Measurements from ENCODE around the gene SH2D1B.
A peak's percentile ranks its signal among the peaks of the same experiment; 100 is the strongest.

Gene SH2D1B

DNA sequence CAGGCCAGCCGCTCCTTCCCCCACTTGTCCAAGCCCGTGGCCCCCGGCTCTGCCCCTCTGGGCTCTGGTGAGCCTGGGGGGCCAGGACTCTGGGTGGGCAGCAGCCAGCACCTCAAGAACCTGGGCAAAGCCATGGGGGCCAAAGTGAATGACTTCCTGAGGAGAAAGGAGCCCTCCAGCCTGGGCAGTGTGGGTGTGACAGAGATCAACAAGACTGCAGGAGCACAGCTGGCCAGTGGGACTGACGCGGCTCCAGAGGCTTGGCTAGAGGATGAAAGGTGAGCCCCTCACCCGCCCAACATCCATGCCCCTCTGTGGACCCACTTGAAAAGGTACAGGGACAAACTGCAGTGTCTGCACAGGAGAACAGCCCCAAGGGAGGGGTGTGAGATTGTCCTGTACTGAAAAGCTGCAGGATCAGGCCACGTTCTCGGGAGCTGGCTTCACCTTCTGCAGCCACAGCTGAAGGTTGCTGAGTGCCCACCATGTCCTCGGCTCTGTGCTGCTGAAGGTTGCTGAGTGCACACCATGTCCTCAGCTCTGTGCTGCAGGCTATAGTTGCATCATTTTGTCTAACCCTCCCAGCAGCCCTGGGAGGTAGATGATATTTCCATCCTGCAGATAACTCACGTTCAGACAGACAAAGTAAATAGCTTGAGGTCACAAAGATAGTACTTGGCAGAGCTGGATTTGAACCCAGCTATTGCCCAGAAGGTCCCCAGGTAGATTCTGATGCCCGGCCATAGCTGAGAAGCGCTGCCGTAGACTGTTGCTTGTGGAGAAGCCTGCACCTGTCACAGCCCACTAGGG, 29.8 kb downstream of the SH2D1B start:
- DNase-seq (ENCODE audit: low spot score): no peak

DNA sequence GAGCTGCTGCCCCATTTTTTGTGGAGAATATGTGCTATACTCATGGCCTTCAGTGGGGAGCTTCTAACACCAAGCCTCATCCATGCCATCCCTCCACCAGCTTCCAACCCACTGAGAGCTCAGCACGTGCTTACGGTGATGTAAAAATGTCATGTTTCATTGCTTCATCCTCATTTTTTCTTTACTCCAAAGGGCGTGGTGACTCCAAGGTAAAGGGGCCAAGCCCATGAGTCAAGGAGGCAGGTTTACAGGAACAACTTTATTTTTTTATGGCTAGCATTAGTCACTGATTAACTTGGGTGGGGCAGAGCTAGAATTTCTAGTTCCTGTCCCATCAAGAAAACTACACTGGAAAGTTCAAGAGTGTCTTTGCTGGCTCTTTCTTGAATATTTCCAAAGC, 30.6 kb downstream of the SH2D1B start, which contains the start of gene C1orf226:
Gene C1orf226 (plus strand): TSS at position 346 of the 400 bp plus-strand sequence. CDS start 174 bp downstream, outside the sequence.
- no peak for DNase-seq (ENCODE audit: low spot score)

DNA sequence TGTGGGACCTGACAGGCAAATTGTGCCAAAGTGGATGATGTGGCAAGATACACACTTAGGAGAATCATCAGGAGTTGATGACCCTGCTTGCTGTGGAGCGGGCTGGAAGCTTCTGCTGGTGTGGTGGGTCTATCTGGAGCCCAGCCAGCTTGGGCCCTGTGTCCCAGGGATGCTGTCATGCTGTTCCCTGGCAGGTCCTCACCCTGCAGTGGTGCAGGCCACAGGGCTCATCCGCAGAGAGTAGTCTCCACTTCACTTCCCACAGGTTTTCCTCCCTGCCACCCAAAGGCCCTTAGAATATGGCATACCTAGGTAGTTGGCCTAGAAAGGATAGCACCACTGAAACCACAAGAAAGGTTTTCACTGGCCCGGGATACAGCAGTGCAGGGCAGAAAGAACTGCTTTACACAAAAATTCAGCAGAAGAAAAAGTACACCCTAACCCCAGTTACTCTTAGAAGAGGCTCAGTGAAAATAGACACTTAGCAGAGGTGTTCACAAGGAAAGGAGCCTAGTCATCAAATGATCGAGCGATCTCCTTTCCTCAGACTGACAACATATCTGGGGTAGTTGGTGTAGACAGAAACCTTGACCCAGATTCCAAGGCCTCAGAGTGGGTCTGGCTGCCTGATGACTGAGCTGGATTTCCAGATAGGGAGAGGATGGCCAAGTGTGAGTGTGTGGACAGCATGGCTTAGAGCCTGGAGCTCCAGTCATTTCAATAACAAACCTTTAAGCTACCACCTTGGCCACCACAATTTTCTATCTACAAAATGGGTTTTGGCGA, 31.7 kb downstream of the SH2D1B start:
- no peak for DNase-seq (ENCODE audit: low spot score)

DNA sequence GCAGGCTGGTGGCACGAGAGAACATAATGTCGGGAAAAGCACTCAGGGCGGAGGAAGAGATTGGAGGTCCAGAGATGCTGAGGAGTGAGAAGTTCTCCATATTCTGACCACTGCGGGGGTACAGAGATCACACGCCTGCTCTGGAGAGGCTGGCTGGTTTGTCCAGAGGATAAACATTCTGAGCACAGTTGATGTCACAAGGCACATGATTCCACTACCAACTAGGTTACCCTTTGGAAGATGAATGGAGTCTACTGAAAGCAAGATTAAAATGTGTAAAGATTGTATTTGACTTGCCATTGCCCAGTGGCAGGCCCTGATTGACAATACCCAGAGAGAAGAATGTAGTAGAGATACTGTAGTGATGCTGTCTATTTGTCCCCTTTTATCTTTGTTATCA, 35.2 kb downstream of the SH2D1B start, which contains the start of gene SPATA46:
Gene SPATA46 (minus strand): TSS at position 164 of the 400 bp plus-strand sequence. CDS start 64 bp downstream, at position 100.
- no peak for DNase-seq (ENCODE audit: low spot score)

DNA sequence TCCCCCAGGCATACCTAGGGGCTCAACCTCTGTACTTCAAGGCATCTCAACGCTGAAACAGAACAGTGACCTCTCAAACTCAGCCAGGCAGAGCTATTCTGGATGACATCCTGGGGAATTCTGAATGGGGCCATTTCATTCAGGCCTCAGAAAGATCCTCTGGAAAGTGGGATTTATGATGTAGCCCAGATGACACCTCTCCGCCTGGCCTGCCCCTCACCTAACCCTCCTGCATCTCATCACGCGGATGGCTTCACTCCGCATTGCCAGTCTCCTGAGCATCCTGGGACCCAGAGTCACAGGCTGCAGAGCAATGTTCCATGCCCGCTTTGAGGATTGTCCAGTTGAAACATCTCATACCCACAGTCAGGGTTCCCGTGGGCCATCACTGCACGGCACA, 36.5 kb downstream of the SH2D1B start:
- DNase-seq (ENCODE audit: low spot score): no peak

DNA sequence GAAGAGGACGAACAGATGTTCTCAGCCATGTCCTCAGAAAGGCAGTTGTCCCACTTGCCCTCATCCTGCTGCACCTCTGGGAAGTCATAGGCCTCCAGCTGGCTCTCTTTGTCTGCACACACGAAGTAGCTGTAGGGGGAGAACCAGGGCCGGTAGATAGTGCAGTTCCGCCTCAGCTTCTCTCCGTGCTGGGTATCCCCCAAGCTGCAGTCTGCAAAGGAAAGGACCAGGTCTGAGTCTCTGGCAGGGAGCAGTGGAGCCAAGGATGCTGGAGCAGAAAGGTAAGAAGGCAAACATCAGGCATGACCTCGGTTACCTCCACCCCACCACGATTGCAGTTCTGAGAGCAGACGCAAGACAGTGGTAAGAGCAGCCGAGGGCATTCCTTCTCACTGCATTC, 37.5 kb downstream of the SH2D1B start:
- no peak for DNase-seq (ENCODE audit: low spot score)

DNA sequence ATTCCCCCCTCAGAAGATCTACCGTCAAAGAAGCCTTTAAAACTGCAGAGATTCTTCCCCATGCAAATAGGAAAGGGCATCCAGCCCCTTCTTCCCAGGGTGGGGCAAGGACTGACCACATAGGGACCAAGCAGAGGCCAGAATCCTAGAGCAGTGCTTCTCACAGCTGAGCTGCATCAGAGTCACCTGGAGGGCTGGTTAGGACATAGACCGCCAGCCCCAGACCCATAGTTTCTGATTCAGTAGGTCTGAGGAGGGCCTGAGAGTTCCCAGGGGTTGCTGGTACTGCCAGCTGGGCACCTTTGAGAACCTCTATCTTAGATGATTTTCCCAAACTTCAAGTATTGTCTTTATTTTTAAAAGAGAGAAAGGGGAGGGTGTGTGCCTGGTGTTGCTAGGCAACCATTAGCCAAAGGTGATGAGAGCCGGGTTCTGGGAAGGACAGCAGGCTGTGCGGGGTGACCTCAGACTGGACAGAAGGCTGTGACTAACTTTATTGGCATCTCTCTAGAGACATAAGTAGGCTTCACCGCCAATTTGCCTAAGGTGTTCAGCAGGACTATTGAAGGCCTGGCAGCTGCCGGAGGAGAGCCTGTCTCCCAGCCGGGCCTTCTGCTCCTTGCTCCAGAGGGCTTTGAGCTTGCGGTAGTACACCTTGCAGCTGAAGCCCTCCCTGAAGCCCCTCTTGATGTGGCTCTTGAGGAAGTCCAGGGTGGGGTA, 38.2 kb downstream of the SH2D1B start:
- DNase-seq (ENCODE audit: low spot score): peak; percentile 26

DNA sequence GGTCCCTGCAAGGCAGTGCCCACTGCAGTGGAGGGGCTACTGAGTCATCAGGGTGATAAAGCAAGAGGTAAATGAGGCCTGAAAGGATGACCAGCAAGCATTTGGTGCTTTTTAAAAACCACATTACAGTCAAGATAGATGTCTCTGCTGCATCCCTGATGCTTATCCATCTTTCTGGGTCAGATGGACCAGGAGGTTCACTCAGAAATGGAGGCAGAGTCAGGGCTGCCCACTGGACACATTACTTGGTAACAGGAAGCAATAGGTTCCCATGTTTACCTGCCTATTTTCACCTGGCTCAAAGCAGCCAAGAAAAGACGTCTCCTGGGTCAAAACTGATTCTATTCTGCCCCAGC, 38.9 kb downstream of the SH2D1B start:
- no peak for DNase-seq (ENCODE audit: low spot score)

DNA sequence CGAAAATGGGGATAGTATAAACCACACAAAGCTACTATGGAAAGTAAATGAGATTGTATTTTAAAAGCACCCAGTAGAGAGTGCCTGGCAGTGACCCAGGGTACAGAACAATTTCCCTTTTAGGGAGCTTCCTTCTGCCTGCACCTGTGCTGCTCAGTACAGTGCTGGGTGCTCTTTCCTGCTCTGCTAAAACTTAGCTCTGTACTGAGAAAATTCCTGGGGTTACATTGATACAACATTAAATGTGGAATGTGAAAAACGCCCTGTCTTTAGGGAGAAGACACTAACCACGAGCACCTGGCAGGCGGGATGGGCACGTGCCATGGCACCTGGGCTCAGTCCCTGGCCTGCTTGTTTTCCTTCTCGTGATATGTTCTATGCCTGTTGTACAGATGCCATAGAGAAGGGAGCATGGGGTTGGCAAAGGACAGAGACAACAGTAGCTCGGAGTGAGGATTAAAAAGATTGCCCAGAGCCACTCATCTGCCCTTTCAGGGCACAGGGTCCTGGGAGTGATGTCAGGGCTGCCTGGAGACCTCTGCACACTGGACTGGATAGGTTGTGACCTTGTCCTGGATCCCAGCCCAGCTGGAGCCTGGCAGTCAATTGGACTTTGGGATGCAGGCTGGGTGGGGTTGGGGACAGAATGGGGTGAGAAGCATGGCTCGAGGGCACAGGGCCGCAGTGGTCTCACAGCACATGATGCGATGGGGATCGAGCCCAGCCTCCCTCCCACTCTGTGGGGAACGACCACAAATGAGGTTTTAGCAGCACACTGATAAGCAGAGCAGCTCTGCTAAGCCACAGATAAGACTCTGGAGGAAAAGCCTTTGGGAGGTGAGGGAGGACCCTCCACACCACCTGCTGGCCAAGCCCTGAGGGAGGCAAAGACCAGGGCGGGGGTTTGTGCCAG, 39.5 kb downstream of the SH2D1B start:
- DNase-seq (ENCODE audit: low spot score): no peak

DNA sequence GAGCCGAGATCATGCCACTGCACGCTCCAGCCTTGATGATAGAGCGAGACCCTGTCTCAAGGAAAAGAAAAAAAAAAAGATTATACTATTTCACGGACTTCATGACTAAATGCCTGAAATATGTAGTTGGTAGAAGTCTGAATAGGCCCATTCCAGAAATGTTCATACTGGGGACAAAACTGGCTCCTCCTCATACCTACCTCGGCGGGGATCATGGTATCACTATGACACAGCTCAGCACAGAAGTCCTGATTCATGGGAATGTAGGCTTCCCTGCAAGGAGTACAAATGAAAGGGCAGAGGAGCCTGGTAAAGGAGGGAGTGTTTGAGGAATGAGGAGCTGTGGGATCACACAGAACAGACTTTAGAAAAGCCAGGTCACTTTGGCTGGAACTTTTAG, 40.3 kb downstream of the SH2D1B start:
- no peak for DNase-seq (ENCODE audit: low spot score)

DNA sequence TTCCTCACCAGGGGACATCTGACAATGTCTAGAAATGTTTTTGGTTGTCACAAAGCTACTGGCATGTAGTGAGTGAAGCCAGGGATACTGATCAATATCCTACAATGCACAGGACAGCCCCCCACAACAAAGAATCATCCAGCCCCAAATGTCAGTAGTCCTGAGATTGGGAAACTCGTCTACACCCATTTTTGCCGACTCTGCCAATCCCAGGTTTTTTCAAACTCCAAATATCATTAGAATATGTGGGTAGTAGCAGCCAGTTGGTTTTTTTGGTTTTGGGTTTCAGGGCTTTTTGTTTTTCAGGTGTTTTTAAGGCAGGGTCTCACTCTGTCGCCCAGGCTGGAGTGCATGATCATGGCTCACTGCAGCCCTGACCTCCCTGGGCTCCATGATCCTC, 41.2 kb downstream of the SH2D1B start:
- no peak for DNase-seq (ENCODE audit: low spot score)

DNA sequence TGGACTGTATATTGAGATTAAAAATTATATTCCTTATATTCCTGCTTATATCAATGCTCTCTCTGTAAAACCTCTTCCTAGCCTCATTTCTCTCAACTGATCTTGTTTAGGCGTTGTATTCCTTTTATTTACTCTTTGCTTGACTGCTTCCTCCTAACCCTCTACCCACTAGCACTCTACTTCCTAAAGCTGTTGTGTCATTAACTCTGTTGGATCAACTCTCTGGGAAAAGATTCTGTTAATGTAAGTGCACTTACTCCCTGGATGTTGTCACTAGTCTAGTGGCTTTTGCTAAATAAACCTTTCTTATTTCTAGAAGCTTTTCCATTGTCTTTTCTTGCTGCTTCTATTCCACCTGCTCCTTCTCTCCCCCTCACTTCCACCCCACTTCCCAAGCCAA, 41.8 kb downstream of the SH2D1B start:
- no peak for DNase-seq (ENCODE audit: low spot score)

DNA sequence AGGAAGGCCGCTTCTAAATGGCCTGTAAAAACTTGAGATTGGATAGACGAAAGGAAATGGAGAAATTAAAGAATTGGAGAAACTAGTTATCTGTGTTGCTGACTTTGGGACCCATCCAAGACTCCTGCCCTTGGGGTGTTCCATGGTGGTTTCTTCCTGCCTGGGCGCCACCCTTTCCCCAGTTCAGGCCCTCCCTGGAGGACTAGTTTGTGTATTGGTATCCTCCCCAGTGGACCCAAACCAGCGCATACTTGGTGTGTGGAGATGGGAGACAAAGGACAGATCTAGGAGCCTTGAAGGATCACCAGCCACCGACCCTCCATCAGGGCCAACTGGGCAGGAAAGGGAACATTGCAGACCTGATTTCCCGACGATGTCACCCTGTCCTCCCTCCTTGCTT, 42.4 kb downstream of the SH2D1B start:
- no peak for DNase-seq (ENCODE audit: low spot score)

DNA sequence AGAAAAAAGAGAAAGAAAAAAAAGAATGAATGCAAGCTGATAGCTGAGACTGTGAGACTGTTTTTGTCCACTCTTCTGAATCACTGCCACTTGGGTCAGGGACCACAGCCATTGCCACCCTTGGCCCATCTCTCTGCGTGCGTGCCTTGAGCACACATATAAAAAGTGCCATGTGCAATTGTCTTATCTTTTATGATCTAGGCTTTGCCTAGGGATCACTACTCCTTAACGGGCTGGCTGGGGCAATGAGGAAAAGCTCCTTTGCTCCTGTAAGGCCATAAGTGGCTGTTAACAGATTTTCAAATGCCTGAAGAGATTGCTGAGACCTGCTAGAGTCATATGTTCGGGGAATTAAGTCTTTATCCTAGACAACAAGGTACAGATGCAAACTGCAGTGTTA, 43.5 kb downstream of the SH2D1B start:
- DNase-seq (ENCODE audit: low spot score): no peak

DNA sequence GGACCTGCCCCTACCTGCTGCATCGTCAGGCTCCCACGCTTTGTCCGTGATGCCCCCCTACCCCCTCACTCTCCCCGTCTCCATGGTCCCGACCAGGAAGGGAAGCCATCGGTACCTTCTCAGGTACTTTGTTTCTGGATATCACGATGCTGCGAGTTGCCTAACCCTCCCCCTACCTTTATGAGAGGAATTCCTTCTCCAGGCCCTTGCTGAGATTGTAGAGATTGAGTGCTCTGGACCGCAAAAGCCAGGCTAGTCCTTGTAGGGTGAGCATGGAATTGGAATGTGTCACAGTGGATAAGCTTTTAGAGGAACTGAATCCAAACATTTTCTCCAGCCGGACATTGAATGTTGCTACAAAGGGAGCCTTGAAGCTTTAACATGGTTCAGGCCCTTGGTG, 44.2 kb downstream of the SH2D1B start:
- DNase-seq (ENCODE audit: low spot score): no peak

DNA sequence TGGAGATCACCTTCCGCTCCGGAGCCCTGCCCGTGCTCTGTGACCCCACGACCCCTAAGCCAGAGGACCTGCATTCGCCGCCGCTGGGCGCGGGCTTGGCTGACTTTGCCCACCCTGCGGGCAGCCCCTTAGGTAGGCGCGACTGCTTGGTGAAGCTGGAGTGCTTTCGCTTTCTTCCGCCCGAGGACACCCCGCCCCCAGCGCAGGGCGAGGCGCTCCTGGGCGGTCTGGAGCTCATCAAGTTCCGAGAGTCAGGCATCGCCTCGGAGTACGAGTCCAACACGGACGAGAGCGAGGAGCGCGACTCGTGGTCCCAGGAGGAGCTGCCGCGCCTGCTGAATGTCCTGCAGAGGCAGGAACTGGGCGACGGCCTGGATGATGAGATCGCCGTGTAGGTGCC, 44.9 kb downstream of the SH2D1B start:
- peak; percentile 34 for DNase-seq (ENCODE audit: low spot score)

DNA sequence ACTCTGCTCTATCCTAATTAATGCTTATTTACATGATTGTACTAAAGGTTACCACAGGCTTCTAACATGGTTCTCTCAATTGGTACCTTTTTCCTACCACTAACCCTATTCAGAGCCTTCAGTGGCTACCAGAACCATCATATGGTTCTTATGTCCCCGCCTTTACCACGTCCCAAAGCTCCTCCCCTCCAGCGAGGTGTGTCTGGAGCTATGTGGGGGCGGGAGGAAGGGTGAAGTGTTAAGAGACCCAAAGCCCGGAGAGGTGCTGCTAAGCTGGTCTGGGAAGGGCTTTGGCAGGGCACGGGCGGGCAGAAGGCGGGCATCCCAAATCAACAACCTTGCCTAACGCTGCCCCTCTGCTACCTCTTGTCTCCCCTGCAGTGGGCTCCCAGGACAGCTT, 45.3 kb downstream of the SH2D1B start:
- peak; percentile 32 for DNase-seq (ENCODE audit: low spot score)

DNA sequence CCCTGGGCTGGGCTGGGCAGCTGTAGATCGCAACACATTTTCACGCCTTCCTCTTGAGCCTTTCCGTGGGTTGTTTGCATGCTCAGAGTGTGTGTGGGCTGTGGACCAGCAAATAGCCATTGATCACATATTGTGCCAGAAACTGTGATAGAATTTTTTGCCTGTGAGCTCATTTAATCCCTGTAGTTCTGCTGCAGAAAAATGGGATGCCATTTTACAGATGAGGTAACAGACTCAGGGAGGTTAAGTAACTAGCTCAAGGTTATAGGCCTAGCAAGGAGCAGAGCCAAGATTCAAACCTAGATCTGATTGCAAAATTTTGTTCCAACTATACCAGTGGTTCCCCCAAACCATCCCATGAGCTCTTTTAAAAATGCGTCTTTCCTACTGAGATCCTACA, 45.8 kb downstream of the SH2D1B start:
- no peak for DNase-seq (ENCODE audit: low spot score)

DNA sequence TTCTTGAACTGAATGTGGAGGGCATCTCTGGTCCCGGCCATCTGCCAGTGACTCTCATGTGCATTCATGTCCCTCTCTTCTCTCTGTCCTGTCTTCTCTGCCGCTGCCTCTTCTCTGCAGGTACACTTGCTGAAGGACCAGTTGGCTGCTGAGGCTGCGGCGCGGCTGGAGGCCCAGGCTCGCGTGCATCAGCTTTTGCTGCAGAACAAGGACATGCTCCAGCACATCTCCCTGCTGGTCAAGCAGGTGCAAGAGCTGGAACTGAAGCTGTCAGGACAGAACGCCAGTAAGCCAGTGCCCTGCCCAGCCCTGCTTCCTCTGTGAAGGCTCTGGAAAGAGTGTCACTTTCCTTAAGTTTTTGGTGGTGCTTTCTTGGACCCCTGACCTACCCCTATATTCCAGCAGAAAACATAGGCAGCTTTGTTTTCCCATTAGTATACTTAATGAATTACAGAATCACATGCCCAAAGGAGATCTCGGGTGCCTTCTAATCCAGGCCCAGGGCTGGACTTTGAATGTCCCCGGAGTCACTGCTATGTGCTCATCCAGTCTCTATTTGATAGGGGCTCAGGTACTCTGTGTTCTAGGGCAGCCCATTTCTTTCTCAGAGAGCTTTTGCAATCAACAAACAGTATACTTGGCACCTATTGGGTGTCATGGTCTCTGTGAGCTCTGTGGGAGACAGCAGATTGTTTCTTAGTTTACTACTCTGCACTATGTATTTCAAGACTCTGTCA, 46.5 kb downstream of the SH2D1B start:
- no peak for DNase-seq (ENCODE audit: low spot score)

DNA sequence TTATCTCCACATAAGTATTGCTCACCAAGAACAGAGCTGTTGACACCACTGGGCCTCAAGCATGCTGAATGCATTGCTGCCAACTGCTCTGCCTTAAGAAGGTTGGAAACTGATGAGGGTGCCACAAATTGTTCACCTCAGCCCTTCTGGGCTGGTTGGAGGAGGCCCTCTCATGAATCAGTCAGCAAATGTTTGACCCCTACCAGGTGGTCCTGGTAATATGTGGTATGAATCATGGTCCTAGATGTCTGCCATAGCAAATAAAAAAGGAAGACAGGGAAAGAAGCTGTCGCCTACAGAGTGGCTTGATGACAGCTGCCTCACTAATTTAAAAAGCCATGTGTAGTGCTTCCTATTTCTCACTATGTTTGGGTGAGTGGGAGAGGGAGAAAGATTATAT, 47.4 kb downstream of the SH2D1B start:
- no peak for DNase-seq (ENCODE audit: low spot score)

DNA sequence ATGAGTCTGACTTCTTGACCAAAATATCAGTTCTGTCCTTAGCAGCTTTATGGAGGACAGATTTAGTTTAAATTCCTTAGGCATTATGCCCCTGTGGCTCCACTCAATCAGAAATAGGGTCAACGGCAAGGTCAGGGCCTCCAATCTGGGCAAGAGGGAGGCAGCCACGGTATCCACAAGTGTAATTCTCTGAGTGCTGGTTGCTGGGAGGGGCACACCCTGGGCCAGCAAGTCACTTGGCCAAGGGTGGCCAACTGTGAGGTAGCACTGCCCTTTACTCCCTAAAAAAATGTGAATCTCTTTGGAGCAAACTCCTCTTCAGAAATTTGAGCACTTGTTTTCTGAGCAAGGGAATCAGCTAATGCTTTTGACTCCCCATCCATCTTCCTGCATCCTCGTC, 48.1 kb downstream of the SH2D1B start:
- no peak for DNase-seq (ENCODE audit: low spot score)
